GM19023 (cell line): ENCODE data around the gene AK2.
"Not testable (repeated sequence)": the region's sequence is repeated elsewhere in the genome, so short reads cannot be mapped to it uniquely, and the experiment has no call there.

Experiments
- ATAC-seq: cut with Tn5 transposase; IDR thresholded peaks from one replicate; pipeline ENCODE4 v1.9.1; 2021; ENCODE audit warnings: mild to moderate bottlenecking, moderate library complexity; ENCODE audit not compliant: unreplicated experiment

Gene AK2

GRCh38 chr1:33055210-33056008 lies 18.7 kb upstream of the AK2 start:
- ATAC-seq: no peak

GRCh38 chr1:33050221-33051076 lies 13.8 kb upstream of the AK2 start:
- ATAC-seq: no peak

GRCh38 chr1:33049371-33049770 lies 12.7 kb upstream of the AK2 start:
- ATAC-seq: no peak

DNA sequence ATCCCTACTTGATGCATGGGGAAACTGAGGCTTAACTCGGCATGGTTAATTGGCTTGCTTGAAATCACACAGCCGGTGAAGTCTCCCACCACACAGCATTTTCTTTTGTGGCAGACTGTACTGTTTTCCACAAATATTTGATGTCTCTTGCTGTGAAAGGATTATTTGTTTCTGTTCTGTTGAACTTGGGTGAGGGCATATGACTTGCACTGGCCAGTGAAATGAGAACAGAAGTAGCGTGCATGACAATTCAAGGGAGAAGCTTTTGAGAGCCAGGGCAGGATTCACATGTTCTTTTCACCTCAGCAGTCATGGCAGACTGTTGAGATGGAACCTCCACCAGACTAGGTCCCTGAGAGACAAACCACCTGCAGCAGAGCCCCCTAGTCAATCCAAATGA lies 11.7 kb upstream of the AK2 start:
- ATAC-seq: no peak

DNA sequence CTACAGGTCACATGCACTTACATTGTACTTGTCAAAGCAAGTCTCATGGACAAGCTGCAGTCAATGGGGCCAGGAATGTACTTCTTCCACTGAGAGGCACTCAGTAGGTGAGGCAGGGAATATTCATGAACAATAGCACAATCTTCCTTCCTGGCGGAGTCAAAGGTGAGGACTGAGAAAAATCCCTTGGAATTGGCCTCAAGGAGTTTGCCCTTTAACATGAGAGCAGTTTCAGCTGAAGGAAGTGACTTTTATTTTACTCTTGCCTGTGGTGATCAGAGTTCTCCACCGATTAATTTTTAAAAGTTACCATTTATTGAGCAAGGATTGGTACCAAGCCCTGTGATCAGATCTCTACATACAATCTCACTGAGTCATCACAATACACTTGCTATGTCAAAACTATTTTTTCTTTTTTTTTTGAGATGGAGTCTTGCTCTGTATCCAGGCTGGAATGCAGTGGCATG lies 11.2 kb upstream of the AK2 start:
- ATAC-seq: no peak

DNA sequence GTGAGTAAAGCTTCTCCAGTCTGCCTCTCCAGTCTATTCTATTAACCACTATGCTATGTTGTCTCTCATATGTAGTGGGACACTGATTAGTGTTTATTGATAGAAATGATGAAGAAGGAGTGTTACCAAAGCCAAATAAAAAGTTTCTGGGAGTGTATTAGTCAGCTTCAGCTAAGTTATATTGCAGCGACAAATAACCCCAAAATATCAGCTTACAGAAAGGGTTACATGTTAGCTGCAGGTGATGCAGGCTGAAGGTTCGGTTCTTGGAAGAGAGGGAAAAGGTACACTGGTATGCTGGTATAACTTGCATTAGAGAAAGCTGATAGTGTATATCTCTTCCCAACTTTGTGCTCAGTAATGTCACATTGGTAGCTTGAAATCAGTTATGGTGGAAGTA lies 10.6 kb upstream of the AK2 start:
- no peak for ATAC-seq

GRCh38 chr1:33046234-33046633 lies 9.6 kb upstream of the AK2 start:
- ATAC-seq: not testable (repeated sequence)

DNA sequence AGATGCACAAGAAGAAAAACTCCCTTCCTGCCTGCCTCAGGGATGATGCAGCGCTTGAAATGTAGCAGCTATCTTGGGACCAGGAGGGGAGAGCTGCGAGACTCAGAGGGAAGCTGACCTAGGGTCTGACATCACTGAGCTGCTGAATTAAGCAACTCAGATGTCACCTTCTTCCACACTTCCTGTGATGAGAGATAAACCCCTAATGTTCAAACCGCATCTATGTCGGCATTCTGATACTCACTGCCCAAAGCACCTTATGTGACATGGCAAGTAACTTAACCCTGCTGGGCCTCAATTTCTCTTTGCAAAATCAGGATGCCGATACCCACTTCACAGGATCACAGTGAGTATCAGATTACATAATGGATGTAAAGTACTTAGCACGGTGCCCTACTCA lies 9.1 kb upstream of the AK2 start:
- ATAC-seq: no peak

- no peak for ATAC-seq
These were observed 8.6 kb upstream of the AK2 start for GRCh38 chr1:33045246-33045645.

DNA sequence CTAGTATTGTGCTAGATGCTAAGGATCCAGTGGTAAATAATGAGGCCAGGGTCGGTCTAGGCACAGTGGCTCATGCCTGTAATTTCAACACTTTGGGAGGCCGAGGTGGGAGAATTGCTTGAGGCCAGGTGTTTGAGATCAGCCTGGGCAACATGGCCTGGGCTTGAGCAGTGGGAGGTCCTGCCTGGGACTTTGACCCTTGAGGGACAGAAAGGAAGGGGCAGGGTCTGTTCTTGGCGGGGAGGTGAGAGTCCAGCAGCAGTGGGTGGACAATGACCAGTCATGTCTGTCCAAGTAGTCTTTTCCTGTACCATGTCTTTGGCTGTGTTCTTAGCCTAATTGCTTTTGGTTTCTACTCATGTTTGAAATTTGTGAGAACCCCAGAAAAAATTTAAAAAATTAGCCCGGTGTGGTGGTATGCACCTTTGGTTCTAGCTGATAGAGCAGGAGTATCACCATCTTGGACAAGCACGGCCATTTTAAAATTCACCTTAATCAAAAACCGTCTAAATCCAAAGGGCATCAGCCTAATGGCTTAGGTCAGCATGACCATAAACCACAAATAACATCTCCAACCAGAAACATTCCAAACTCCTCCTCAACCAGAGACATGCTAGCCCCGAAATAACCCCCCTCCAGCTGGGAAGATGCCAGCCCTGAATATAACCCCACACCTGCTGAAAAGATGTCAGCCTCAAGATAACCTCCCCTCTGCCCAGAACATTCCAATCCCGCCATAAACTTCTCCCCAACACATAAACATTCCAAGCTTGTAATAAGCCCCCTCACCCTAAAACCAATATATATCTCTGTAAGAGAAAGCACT lies 6.8 kb upstream of the AK2 start:
- ATAC-seq: no peak

DNA sequence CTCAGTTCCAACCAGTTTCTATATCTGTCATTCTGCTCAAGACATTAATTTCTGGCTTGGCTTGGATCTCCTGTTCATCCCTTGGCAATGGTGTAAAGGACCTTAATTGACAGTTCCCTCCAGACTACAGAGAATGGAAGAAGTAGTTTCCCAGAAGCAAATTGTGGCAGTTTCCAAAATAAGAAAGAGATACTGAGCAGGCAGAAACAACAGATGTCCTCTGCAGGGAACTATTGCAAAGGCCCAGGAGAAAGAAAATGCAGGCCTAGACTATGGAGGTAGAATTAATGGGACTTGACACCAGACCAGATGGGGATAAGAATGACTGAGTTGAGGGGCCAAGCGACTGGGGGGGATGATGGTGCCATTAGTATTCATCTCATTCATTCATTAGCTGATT lies 6.1 kb upstream of the AK2 start:
- no peak for ATAC-seq

- no peak for ATAC-seq
These were observed 4.3 kb upstream of the AK2 start for GRCh38 chr1:33041026-33041425.

GRCh38 chr1:33039840-33040239 lies 3.2 kb upstream of the AK2 start:
- no peak for ATAC-seq

DNA sequence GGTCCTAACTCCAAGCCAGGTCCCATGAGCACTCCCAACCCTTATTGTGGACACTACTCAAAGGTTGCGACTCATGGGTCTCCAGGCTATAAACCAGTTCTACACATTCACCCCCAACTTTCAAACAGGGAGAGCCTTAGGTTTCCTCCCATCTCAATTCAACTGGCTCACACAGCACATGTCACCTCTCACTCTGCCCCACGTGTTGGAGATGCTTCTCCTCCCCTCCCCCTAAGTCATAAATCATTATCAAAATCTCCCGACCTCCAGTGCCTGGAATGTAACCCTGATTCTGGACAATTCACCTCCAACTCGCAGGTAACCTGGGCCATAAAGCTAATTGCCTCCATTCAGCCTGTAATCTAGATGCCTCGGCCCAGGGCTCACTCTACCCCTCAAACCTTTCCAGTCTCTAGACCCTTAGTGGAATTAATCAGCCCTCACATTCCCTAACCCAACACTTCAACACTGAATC lies 595 bp downstream of the AK2 start:
- no peak for ATAC-seq

DNA sequence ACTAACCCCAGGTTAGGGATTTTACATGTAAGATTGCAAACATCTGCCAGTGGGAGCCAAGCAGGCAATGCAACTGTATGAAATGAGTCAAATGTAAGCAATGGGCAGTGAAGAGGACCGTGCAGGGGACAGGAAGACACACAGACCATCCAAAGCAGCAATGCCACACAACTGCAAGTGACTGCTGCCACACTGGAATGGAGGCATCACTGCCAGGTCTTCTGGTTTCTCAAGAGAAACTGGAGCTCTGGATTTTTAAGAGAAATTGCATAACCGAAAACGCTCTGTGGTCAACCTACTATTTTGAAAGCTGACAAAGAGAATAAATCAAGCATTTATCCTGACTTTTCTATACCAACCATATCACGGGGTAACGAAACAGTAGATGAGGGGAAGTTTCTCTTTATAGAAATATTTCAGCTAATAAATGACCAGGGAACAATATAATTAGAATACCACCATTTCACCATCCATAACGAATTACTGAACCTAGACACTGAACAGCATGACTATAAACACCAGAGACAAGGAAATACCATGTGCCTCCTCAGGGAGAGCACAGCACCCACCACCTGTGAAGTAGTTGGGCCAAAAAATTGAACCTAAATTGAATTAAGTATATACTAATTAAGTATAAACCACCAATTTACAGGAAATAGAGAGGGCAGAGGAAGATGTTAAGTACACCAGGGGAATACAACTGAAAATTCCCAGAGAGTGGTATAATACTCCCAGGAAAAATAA lies 4.4 kb downstream of the AK2 start:
- no peak for ATAC-seq

GRCh38 chr1:33031506-33031905 lies 5.2 kb downstream of the AK2 start:
- no peak for ATAC-seq

DNA sequence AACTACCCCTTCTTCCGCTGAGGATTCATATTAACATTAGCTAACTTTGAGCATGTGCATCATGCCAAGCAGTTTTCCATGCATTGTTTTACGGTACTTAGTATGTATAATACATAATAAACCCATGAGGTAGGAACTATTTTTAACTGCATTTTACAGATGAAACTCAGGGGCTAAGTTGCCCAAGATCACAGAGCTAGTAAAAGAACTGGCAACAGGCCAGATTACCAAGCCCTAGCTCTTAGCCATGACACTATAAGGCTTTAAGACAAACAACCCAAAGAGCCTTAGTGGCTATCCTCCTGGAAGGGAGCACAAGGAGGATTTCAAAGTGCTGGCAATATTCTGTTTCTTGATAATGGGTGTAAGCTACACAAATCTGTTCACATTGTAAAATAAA lies 6.1 kb downstream of the AK2 start:
- ATAC-seq: no peak

DNA sequence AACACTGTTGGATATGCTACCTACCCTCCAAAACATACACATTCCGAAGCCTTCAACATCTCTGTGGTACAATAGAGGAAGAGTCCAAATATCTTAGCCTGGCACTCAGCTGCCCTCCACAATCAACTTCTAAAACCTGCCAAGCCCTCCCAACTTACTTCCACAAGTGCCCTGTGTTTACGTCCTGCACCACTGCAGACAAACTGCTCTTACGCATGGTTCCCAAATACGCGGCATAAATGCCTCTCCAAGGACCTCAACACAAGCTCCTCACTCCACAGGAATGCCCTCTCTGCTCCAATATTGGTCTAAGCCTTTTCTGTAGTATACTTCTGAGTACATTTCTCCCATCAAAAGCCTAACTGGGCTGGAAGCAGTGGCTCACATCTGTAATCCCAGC lies 6.8 kb downstream of the AK2 start:
- ATAC-seq: no peak

DNA sequence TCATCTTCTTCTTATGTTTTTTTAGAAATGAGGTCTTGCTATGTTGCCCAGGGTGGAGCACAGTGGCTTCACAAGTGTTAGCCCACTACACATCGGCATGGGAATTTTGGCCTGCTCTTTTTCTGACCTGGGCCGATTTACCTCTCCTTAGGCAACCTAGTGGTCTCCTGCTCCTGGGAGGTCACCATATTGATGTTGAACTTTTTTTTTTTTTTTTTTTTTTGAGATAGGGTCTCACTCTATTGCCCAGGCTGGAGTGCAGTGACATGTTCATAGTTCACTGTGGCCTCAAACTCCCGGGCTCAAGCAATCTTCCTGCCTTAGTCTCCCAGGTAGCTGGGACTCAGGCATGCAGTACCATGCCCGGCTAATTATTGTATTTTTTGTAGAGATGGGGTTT lies 7.5 kb downstream of the AK2 start:
- ATAC-seq: no peak

- ATAC-seq: no peak
These were observed 10.9 kb downstream of the AK2 start for GRCh38 chr1:33025761-33026160.
